ENCODE data around the gene ATP9A.

Gene ATP9A

GRCh38 chr20:51635680-51636079 lies 132.5 kb downstream of the ATP9A start:
- no peak for DNase-seq
- H3K4me1 ChIP-seq: no peaks in the 10 kb centered on the region
- no peaks in the 10 kb centered on the region for H3K36me3 ChIP-seq
- no peaks in the 10 kb centered on the region for H3K9me3 ChIP-seq
- TF ChIP-seq CTCF (IDR thresholded peaks at IDR 0.05; ENCODE audit: low read depth, low read length): no peak
- peaks cover 3% of the 10 kb centered on the region; the same call in 1 of the 2 replicates for H3K27me3 ChIP-seq
- no peak overlapping the region for H3K4me3 ChIP-seq (ENCODE audit: low read depth, low read length)

- Histone ChIP-seq H3K4me3 (ENCODE audit: low read depth, low read length) (no peak overlapping the region), H3K9me3 (no peaks in the 10 kb centered on the region), H3K27me3 (peaks cover 3% of the 10 kb centered on the region; the same call in 1 of the 2 replicates), H3K4me1 (no peaks in the 10 kb centered on the region), H3K36me3 (no peaks in the 10 kb centered on the region)
- no peak for TF ChIP-seq CTCF (IDR thresholded peaks at IDR 0.05; ENCODE audit: low read depth, low read length)
- DNase-seq: no peak
These were observed 133.3 kb downstream of the ATP9A start for GRCh38 chr20:51634877-51635276.

- DNase-seq: no peak
- Histone ChIP-seq H3K4me3 (ENCODE audit: low read depth, low read length) (no peak overlapping the region), H3K4me1 (no peaks in the 10 kb centered on the region), H3K36me3 (no peaks in the 10 kb centered on the region), H3K27me3 (peaks cover 3% of the 10 kb centered on the region; the same call in 1 of the 2 replicates), H3K9me3 (no peaks in the 10 kb centered on the region)
- TF ChIP-seq CTCF (IDR thresholded peaks at IDR 0.05; ENCODE audit: low read depth, low read length): no peak
These were observed 133.9 kb downstream of the ATP9A start for GRCh38 chr20:51634257-51634656.

- H3K4me3 ChIP-seq (ENCODE audit: low read depth, low read length): no peak overlapping the region
- peaks cover 3% of the 10 kb centered on the region; the same call in 1 of the 2 replicates for H3K27me3 ChIP-seq
- no peak for TF ChIP-seq CTCF (IDR thresholded peaks at IDR 0.05; ENCODE audit: low read depth, low read length)
- DNase-seq: no peak
- no peaks in the 10 kb centered on the region for H3K9me3 ChIP-seq
- no peaks in the 10 kb centered on the region for H3K4me1 ChIP-seq
- no peaks in the 10 kb centered on the region for H3K36me3 ChIP-seq
These were observed 134.8 kb downstream of the ATP9A start for GRCh38 chr20:51633430-51633829.

- no peak for DNase-seq
- Histone ChIP-seq H3K4me1 (no peaks in the 10 kb centered on the region), H3K4me3 (ENCODE audit: low read depth, low read length) (no peak overlapping the region), H3K36me3 (no peaks in the 10 kb centered on the region), H3K9me3 (no peaks in the 10 kb centered on the region), H3K27me3 (peaks cover 3% of the 10 kb centered on the region; the same call in 1 of the 2 replicates)
- TF ChIP-seq CTCF (IDR thresholded peaks at IDR 0.05; ENCODE audit: low read depth, low read length): no peak
These were observed 136.2 kb downstream of the ATP9A start for GRCh38 chr20:51631953-51632352.

GRCh38 chr20:51631011-51631950 lies 136.9 kb downstream of the ATP9A start:
- H3K4me1 ChIP-seq: no peaks in the 10 kb centered on the region
- DNase-seq: no peak

More at GRCh38 chr20:51631011-51631950, 136.9 kb downstream of the ATP9A start:
- peaks cover 3% of the 10 kb centered on the region; the same call in 1 of the 2 replicates for H3K27me3 ChIP-seq
- H3K9me3 ChIP-seq: no peaks in the 10 kb centered on the region
- no peak for TF ChIP-seq CTCF (IDR thresholded peaks at IDR 0.05; ENCODE audit: low read depth, low read length)
- H3K4me3 ChIP-seq (ENCODE audit: low read depth, low read length): no peak overlapping the region
- no peaks in the 10 kb centered on the region for H3K36me3 ChIP-seq

Measured in BE2C (cell line).